IPS-NIHi11 (cell line): ENCODE measurements around the gene VEZF1.

ENCODE experiments used
- DNase-seq: peaks from one replicate; pipeline ENCODE4 v3.0.0; 2012; ENCODE audit warnings: mixed read lengths, low spot score

Gene VEZF1

DNA sequence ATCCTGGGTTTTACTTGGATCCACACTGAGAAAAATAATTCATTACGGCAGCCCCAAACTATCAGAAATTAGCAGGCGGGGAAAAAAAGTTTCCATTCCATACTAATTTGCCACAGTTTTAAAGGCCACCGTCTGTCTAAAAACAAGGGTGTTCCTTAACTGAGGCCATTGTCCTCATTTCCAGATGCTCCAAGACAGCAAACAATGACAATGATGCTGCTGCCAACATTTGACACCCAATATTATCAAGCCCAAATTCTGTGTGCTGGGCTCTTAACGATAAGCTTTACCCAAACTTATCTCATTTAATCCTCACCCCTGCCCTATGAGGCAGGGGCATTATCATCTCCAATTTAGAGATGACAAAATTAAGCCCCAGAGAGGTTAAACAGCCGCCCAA lies 59.1 kb downstream of the VEZF1 start:
- no peak for DNase-seq

DNA sequence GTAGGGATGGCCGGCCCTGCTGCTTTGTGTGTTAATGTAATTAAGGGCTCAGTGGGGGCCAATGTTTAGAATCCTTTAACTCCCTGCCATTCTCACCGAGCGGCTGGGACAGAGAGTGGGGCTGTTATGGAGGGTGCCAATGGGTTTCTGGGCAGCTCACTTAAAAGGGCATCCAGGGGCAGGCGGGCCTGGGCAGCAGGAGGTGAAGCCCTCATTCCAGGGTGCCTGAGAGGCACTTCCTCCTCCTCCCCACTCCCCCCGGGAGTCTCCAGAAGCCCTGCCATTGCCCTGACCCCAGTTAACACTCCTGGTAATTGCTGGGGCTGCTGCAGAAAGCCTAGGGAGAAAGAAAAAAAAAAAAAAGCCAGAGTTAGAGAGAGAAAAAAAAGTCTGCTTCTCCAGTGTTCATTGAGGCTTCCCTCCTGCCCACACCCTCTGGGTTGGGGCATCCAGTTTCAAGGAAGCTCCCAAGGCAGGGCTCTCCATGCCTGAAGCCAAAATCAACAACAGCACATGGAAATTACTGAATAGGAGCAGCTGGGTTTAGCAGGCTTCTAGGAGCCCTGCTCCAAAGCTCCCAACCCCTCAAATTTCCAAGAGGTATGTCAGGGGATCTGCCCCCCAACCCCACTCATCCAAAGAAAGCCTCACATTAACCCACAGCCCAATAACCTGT lies 60.9 kb downstream of the VEZF1 start:
- peak; percentile 60 for DNase-seq

DNA sequence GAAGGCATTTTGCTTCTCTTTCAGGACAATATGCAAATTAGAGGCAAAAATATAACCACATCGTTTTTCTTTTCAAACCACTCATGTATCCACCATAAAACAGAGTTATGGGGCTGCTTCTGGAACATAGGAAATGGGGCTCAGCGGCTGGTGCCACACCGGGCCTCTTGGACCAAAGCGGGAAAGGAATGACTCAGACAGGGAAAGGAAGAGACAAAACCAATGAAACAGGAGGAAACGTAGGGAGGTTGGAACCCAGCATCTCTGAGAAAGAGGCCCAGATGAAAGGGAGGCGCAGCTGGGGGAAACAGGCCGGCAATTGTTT lies 61.4 kb downstream of the VEZF1 start:
- DNase-seq: no peak

DNA sequence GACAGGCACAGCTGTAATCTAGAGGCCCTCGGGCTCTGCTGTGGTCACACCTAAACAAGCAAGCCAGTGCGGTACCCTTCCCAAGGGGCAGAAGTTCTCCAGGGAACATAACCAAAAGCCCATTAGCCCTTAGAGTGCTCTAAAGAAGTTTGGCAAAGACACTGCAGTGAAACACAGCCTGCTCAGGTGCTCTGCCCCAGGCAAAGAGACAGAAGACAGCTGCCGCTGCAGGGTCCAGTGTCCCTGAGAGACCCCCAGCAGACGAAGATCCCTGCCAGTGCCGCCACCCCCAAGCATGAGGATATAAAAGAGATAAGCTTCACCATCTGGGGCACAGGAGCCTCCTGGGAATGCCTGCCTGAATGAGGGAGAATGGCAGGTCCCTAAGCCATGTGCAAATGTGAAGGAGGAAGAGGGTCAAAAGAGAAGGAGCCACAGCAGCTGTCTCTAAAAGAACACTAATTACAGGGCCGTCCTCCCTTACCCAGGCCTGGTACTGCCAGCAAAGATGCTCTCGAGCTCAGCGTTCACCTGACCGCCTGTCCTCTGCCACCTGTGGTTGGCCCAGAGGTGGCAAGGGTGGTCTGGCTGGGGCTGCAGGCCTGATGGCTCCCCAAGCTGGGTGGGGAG lies 62.6 kb downstream of the VEZF1 start:
- no peak for DNase-seq

DNA sequence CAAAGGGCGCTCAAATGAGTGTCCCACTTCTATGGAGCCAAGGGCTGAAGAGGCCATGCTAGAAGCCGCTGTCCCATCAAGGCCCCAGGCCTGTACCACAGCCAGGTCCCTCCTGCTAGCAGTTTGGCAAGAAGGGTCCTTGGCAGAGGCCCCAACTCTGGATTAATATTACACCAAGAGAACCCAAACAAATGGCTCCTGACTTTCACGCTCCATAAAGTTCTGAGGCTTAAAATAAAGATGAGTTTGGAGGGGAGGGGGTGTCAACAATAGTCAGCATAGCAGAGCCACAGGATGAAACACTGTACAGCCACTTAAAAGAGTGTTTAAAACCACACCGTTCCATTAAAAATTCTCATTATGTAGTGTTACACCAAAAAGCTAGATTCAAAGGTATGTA lies 63.4 kb downstream of the VEZF1 start:
- DNase-seq: no peak
